Endothelial cell of umbilical vein (primary cell): Measurements from ENCODE around the gene CPSF2. TPM values are rescaled to one million over a fixed set of nuclear protein-coding genes. Genes with fewer than 3 reads are reported as not detected.

Experiments used
- BruUV-seq: library from RNA; stranded (reverse); fragments of 400-500 nt; replicated peaks from 2 replicates; lab custom pipeline; 2021; lab: Mats Ljungman, UMichigan
- CTCF ChIA-PET: fragments of 300-600, 350-600 bp; sonication (Branson Sonifier 250); formaldehyde crosslinking; loops from one replicate; lab custom pipeline; 2021; ENCODE audit warnings: antibody characterized with exemption, inconsistent platforms; lab: Charles Lee
- POLR2A ChIA-PET: fragments of 300-600, 350-600 bp; sonication (Branson Sonifier 250); formaldehyde crosslinking; loops from one replicate; lab custom pipeline; 2021; ENCODE audit warnings: antibody characterized with exemption, inconsistent platforms; lab: Charles Lee
- DNase-seq: peaks from one replicate; pipeline ENCODE4 v3.0.0-alpha.2; 2011; ENCODE audit warnings: low read depth, low spot score
- FAIRE-seq: peaks from 2 replicates; lab custom pipeline; 2011; peaks lifted over from hg19 to GRCh38; lab: Jason Lieb, UNC
- H2AFZ ChIP-seq: 2 replicates; pipeline ENCODE4 v1.6.0; 2012; ENCODE audit warnings: low read depth, low read length, control low read depth, inconsistent platforms
- H3K27ac ChIP-seq: 2 replicates; pipeline ENCODE4 v1.5.1; 2011; ENCODE audit warnings: low read depth, mild to moderate bottlenecking, control low read depth, low read length, moderate library complexity; ENCODE audit not compliant: insufficient read depth
- H3K27me3 ChIP-seq, 2 experiments: 2 replicates each; pipeline versions ENCODE4 v1.6.0 to v1.6.1; 2011; ENCODE audit warnings: low read length in 2 of 2, mixed read lengths in 1 of 2; ENCODE audit not compliant: control insufficient read depth in 2 of 2, insufficient read depth in 2 of 2
- H3K36me3 ChIP-seq, 2 experiments: 2 replicates in 1 of 2; 3 replicates in 1 of 2; pipeline ENCODE4 v1.5.1; 2011; ENCODE audit warnings: low read length in 2 of 2, mild to moderate bottlenecking in 1 of 2, moderate library complexity in 1 of 2; ENCODE audit not compliant: control insufficient read depth in 2 of 2, insufficient read depth in 2 of 2; ENCODE audit errors: extremely low read depth in 1 of 2
- H3K4me1 ChIP-seq: 3 replicates; pipeline ENCODE4 v1.5.1; 2011; ENCODE audit warnings: mild to moderate bottlenecking, low read length; ENCODE audit not compliant: control insufficient read depth, insufficient read depth; ENCODE audit errors: extremely low read depth
- H3K4me2 ChIP-seq: 2 replicates; pipeline ENCODE4 v1.6.1; 2011; ENCODE audit warnings: low read length, control low read depth, mixed read lengths; ENCODE audit not compliant: insufficient read depth
- H3K4me3 ChIP-seq, 3 experiments: fragments of 200-600 bp in 1 of 3; sonication (generic), shearing (Covaris generic) in 1 of 3; replicated peaks in 1 of 3; 2 replicates each; pipeline ENCODE4 v1.5.1; 2011 to 2016; ENCODE audit warnings: control low read depth in 3 of 3, low read length in 3 of 3, mild to moderate bottlenecking in 2 of 3, inconsistent platforms in 1 of 3, low read depth in 1 of 3, moderate library complexity in 1 of 3; ENCODE audit not compliant: insufficient read depth in 1 of 3
- H3K79me2 ChIP-seq: 2 replicates; pipeline ENCODE4 v1.6.0; 2012; ENCODE audit warnings: low read length, inconsistent platforms; ENCODE audit not compliant: control insufficient read depth, insufficient read depth
- H3K9ac ChIP-seq: replicated peaks from 2 replicates; pipeline ENCODE3; 2011; ENCODE audit warnings: low read length, control low read depth; ENCODE audit not compliant: insufficient read depth; ENCODE audit errors: extremely low read depth
- H3K9me1 ChIP-seq: replicated peaks from 3 replicates; pipeline ENCODE4 v1.6.0; 2011; ENCODE audit warnings: mild to moderate bottlenecking, low read length; ENCODE audit not compliant: control insufficient read depth, insufficient read depth; ENCODE audit errors: extremely low read depth
- H3K9me3 ChIP-seq: replicated peaks from 2 replicates; pipeline ENCODE4 v1.5.1; 2012; ENCODE audit warnings: low read length, inconsistent platforms; ENCODE audit not compliant: control insufficient read depth, insufficient read depth
- H4K20me1 ChIP-seq: replicated peaks from 2 replicates; pipeline ENCODE3; 2011; ENCODE audit warnings: mild to moderate bottlenecking, low read length; ENCODE audit not compliant: control insufficient read depth, insufficient read depth; ENCODE audit errors: extremely low read depth
- CTCF ChIP-seq, 2 donors: IDR thresholded peaks; 1 replicate in 1 of 2; 2 replicates in 1 of 2; pipeline ENCODE4 v1.5.1; 2011; ENCODE audit warnings: low read length in 2 of 2, mild to moderate bottlenecking in 2 of 2, moderate library complexity in 2 of 2, control low read depth in 1 of 2, inconsistent platforms in 1 of 2, low read depth in 1 of 2; ENCODE audit not compliant: insufficient read depth in 1 of 2; ENCODE audit errors: extremely low read depth in 1 of 2
- EZH2 ChIP-seq: IDR thresholded peaks from 2 replicates; pipeline ENCODE4 v1.6.1; 2012; ENCODE audit warnings: borderline replicate concordance, low read depth, mild to moderate bottlenecking, moderate library complexity, low read length, inconsistent platforms; ENCODE audit not compliant: severe bottlenecking
- FOS ChIP-seq: IDR thresholded peaks from 2 replicates; pipeline ENCODE4 v1.6.1; 2011; ENCODE audit warnings: mild to moderate bottlenecking, low read length, moderate library complexity, borderline replicate concordance; ENCODE audit not compliant: insufficient read depth
- GATA2 ChIP-seq: IDR thresholded peaks from 2 replicates; pipeline ENCODE4 v1.7.0; 2011; ENCODE audit warnings: low read depth, mild to moderate bottlenecking, moderate library complexity, mixed read lengths, low read length; ENCODE audit not compliant: insufficient read length, insufficient read depth
- JUN ChIP-seq: IDR thresholded peaks from 2 replicates; pipeline ENCODE4 v1.6.1; 2011; ENCODE audit warnings: borderline replicate concordance, low read depth; ENCODE audit not compliant: insufficient read length, insufficient read depth
- MAX ChIP-seq: IDR thresholded peaks from 2 replicates; pipeline ENCODE4 v1.6.1; 2011; ENCODE audit not compliant: insufficient read depth, insufficient read length
- MYC ChIP-seq: IDR thresholded peaks from one replicate; pipeline ENCODE4 v1.6.1; 2011; ENCODE audit warnings: mild to moderate bottlenecking, low read depth, low read length
- POLR2A ChIP-seq: IDR thresholded peaks from 2 replicates; pipeline ENCODE4 v1.6.1; 2012; ENCODE audit warnings: low read depth, mild to moderate bottlenecking, control low read depth, low read length
- POLR2AphosphoS5 ChIP-seq: IDR thresholded peaks from 2 replicates; pipeline ENCODE4 v1.6.1; 2012; ENCODE audit warnings: low read depth, mild to moderate bottlenecking, control low read depth, low read length, moderate library complexity; ENCODE audit not compliant: insufficient read depth
- dilution Hi-C: fragments of 300-500 bp; cut with MboI; formaldehyde crosslinking; loops from one replicate; pipeline ENCODE4 v1.15.0; 2019; ENCODE audit warnings: low sequenced_read_pairs; ENCODE audit not compliant: extremely low pct_ligation_motif_present
- intact Hi-C: fragments of 100-400 bp; cut with micrococcal nuclease; formaldehyde crosslinking; loops from one replicate; pipeline ENCODE4 v1.10.0; 2022
- polyA plus RNA-seq, 4 experiments: library from polyadenylated mRNA; depleted of rRNA in 3 of 4; stranded (reverse) in 3 of 4; unstranded in 1 of 4; fragments of >200 nt; gene quantifications; 2 replicates each; pipeline versions ENCODE4 v1.2.1 to v1.2.3, GENCODE V29; 2011 to 2012; ENCODE audit warnings: missing spikeins in 1 of 4
- total RNA-seq: library from RNA; stranded (reverse); gene quantifications from 2 replicates; pipeline ENCODE4 v1.2.3, GENCODE V29; 2021

Gene CPSF2
- total and polyA plus RNA-seq, 2 donors (not counting 3 experiments of a cell fraction or from before 2014, with no cell fraction given) = 8.3 to 81.7 TPM

- no TSS peak for BruUV-seq
- H3K27me3 ChIP-seq = no peaks in the 10 kb centered on the region
- ChIA-PET CTCF (interaction anchor here (0.7 kb wide), 1 partner anchor 506 kb away, joined by 3 read pairs; no protein-coding TSS in a partner anchor), POLR2A (no interaction called here)
- DNase-seq = no peak
- dilution Hi-C loops = no loop called here
- H3K36me3 ChIP-seq = no peaks in the 10 kb centered on the region
- H4K20me1 ChIP-seq = no peaks in the 10 kb centered on the region
- H3K9me1 ChIP-seq = no peaks in the 10 kb centered on the region
- no peak overlapping the region for H3K4me3 ChIP-seq
- no peaks in the 10 kb centered on the region for H3K4me1 ChIP-seq
- H3K27ac ChIP-seq = no peak overlapping the region
- H3K4me2 ChIP-seq = no peak overlapping the region
- no peak overlapping the region for H2AFZ ChIP-seq
- FAIRE-seq = no peak
- TF ChIP-seq MAX (no peak), JUN (no peak), POLR2AphosphoS5 (no peak), GATA2 (no peak), FOS (no peak), CTCF (IDR thresholded peaks at IDR 0.05; ENCODE audit: extremely low read depth in 1 of 2, insufficient read depth in 1 of 2, low read depth in 1 of 2, low read length in 2 of 2) (no peak), POLR2A (no peak), MYC (no peak), EZH2 (no peak)
- no peaks in the 10 kb centered on the region for H3K9me3 ChIP-seq
- intact Hi-C loops = no loop called here
- no peaks in the 10 kb centered on the region for H3K79me2 ChIP-seq
- H3K9ac ChIP-seq = no peak overlapping the region
These were observed 51.9 kb downstream of the CPSF2 start for GRCh38 chr14:92173668-92174067.
